ENCODE measurements around the gene NADK2. TPM values are rescaled to one million over a fixed set of nuclear protein-coding genes. Genes with fewer than 3 reads are reported as not detected.

Gene NADK2
- total RNA-seq, 1 experiment from 2014 or later: 12.2 TPM

DNA sequence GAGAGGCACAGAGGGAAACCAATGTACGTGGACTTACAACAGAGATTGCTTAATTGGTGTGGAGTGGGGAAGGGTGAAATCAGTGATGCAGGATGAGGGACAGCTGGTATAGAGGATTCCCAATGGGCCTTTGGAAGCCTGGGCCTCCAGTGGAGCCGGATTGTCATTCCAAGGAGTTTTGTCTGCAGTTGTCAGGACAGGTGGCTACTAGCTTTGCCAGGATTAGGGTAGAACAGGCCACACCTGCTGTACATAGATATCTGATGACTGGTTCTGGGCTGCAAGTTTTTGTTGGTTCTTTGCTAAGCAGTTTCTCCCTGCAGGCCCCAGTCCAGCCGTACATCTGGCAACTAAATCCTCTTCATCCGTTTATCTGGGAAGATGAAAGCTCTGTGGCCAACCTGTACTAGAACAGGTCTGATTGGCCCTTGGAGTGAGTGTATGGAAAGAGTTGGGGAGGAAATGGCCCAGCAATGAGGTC, 85.6 kb downstream of the NADK2 start:
- no peak overlapping the region for H2BK120ac ChIP-seq (ENCODE audit: low read depth, low read length, poor library complexity, severe bottlenecking)
- no CpG with 5 or more reads among the region's 4 CpGs for WGBS (ENCODE audit: extremely low coverage, insufficient read length, low lambda C conversion rate)
- Mint-ChIP-seq H3K4me3 (no peak overlapping the region), H3K9me3 (0 out of 5 replicates have a peak, but pooled peaks cover 0 to 3% of the 10 kb centered on the region in 2 experiments), H3K27ac (peak overlapping the region in 2 of 3 experiments; percentile 24 to 56; a peak in 3 of 7 replicates), H3K27me3 (ENCODE audit: low read depth) (no peaks in the 10 kb centered on the region), H3K36me3 (ENCODE audit: insufficient read depth in 1 of 3, low read depth in 3 of 3) (peaks cover 32 to 70% (median 59%) of the 10 kb centered on the region in 3 experiments; a peak in 6 of 7 replicates), H3K4me1 (peaks cover 14 to 24% of the 10 kb centered on the region in 2 experiments)
- no peak overlapping the region for H2BK12ac ChIP-seq (ENCODE audit: insufficient read length, low read depth, low read length)
- no peak overlapping the region for H2AFZ ChIP-seq (ENCODE audit: low read length)
- peaks cover 8% of the 10 kb centered on the region for H3K23me2 ChIP-seq (ENCODE audit: insufficient read length, low read depth, low read length, poor library complexity, severe bottlenecking)
- no peaks in the 10 kb centered on the region for H3K27me3 ChIP-seq (ENCODE audit: insufficient read depth, low read length)
- H2AK5ac ChIP-seq (ENCODE audit: insufficient read length, low read length): no peak overlapping the region
- no peak overlapping the region for H2BK20ac ChIP-seq (ENCODE audit: low read depth, low read length, poor library complexity, severe bottlenecking)
- no peak overlapping the region for H3T11ph ChIP-seq (ENCODE audit: low read length)
- H3K4me1 ChIP-seq (ENCODE audit: insufficient read depth, low read length): no peaks in the 10 kb centered on the region
- H2BK5ac ChIP-seq (ENCODE audit: insufficient read length, low read length): no peak overlapping the region
- TF ChIP-seq CTCF (conservative IDR thresholded peaks at IDR 0.05): no peak
- H4K8ac ChIP-seq (replicated peaks; ENCODE audit: insufficient read length, low read depth, low read length): no peak overlapping the region
- no peak overlapping the region for H3K56ac ChIP-seq (ENCODE audit: insufficient read length, low read depth, low read length)
- H3K79me1 ChIP-seq (ENCODE audit: insufficient read depth, low read depth, low read length, poor library complexity, severe bottlenecking): peaks cover 18% of the 10 kb centered on the region
- H3K23ac ChIP-seq (ENCODE audit: insufficient read length, low read depth, low read length): no peak overlapping the region
- no peak overlapping the region for H3K14ac ChIP-seq (ENCODE audit: insufficient read depth, low read length)
- no peak for DNase-seq
- no peak overlapping the region for H3K4ac ChIP-seq (ENCODE audit: low read depth, low read length)
- H3K4me2 ChIP-seq (ENCODE audit: insufficient read depth, insufficient read length, low read length): no peak overlapping the region
- no peak overlapping the region for H2BK15ac ChIP-seq (ENCODE audit: low read depth, low read length)
- no peaks in the 10 kb centered on the region for H4K20me1 ChIP-seq (ENCODE audit: control insufficient read depth, insufficient read depth, insufficient read length)
- no peak overlapping the region for H4K5ac ChIP-seq (ENCODE audit: insufficient read length, low read depth, low read length)
- H3K18ac ChIP-seq (ENCODE audit: insufficient read length, low read depth, low read length): no peak overlapping the region
- H3K9ac ChIP-seq (ENCODE audit: extremely low read depth, insufficient read length, low read length): no peak overlapping the region
- H3K9me3 ChIP-seq (ENCODE audit: control insufficient read depth, low read depth, low read length): no peaks in the 10 kb centered on the region
- H4K91ac ChIP-seq (ENCODE audit: insufficient read length, low read depth, low read length): no peak overlapping the region
- H3K79me2 ChIP-seq (ENCODE audit: insufficient read depth, low read length): peaks cover 6% of the 10 kb centered on the region; the same call in 1 of the 2 replicates
- no peak overlapping the region for H3K27ac ChIP-seq (ENCODE audit: insufficient read length, low read depth, low read length)
